Right atrium auricular region (tissue), 2 donors: ENCODE results near the gene EFCC1. TPM values are rescaled to one million over a fixed set of nuclear protein-coding genes. Genes with fewer than 3 reads are reported as not detected.

Experiments
- DNase-seq: peaks from one replicate; pipeline ENCODE4 v3.0.0-alpha.2; 2019; ENCODE audit warnings: low spot score
- H3K27ac ChIP-seq, 2 donors: fragments of 200-600 bp; sonication (generic); 1 replicate in 1 of 2; 2 replicates in 1 of 2; pipeline ENCODE4 v1.5.1; 2016 to 2019
- H3K27me3 ChIP-seq, 2 donors: fragments of 200-600 bp; sonication (generic); one replicate each; pipeline versions ENCODE4 v1.5.1 to v1.6.0; 2017 to 2019
- H3K36me3 ChIP-seq: fragments of 200-600 bp; sonication (generic); one replicate; pipeline ENCODE4 v1.5.1; 2016
- H3K4me1 ChIP-seq, 2 donors: fragments of 200-600 bp; sonication (generic); one replicate each; pipeline versions ENCODE4 v1.5.1 to v1.6.0; 2017 to 2019
- H3K4me3 ChIP-seq, 2 donors: fragments of 200-600 bp; sonication (generic); 1 replicate in 1 of 2; 2 replicates in 1 of 2; pipeline ENCODE4 v1.5.1; 2017 to 2019; ENCODE audit warnings: mild to moderate bottlenecking in 1 of 2, moderate library complexity in 1 of 2
- H3K9me3 ChIP-seq, 2 donors: fragments of 200-600 bp; sonication (generic); one replicate each; pipeline ENCODE4 v1.5.1; 2019
- total RNA-seq, 2 donors: library from RNA; depleted of rRNA; stranded (reverse); fragments of >200 nt; gene quantifications; one replicate each; pipeline ENCODE4 v1.1.0, GENCODE V29; 2016
- TF ChIP-seq, protein P1 (sequence below), 2 donors: fragments of 200-600 bp; sonication (generic); IDR thresholded peaks; one replicate each; pipeline ENCODE4 v1.5.1; 2019; ENCODE audit warnings: antibody characterized with exemption in 2 of 2

The EFCC1 gene
- total RNA-seq, 2 donors from 2014 or later: 1.2 to 1.5 TPM

DNA sequence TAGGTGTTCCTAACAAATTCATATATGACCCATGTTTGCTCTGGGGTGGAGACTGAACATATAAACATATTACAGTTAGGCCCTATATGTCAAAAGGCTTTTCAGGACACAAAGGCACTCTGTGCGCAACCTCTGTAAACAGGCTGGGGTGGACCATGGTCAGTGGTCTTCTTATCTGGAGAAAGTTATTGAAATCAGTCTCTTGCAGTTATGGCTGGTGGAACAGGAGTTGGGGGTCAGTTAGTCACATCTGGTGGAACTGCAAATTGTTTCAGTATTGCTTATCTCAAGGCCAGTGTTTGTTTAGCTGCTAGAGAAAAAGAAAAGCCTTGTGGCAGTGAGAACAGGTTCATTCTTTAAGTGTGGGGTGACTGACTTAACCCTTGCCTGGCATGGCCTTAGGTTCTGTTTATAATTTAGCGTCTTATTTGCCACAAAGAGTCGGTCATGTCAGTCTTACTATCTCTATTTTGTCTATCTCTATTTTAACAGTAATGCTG lies 53.6 kb downstream of the EFCC1 start:
- Histone ChIP-seq H3K4me3 (no peak overlapping the region), H3K4me1 (peaks cover 0 to 35% of the 10 kb centered on the region in 2 donors), H3K27ac (no peak overlapping the region), H3K9me3 (no peaks in the 10 kb centered on the region), H3K27me3 (no peaks in the 10 kb centered on the region), H3K36me3 (no peaks in the 10 kb centered on the region)
- no peak for DNase-seq
- TF ChIP-seq, protein P1, sequence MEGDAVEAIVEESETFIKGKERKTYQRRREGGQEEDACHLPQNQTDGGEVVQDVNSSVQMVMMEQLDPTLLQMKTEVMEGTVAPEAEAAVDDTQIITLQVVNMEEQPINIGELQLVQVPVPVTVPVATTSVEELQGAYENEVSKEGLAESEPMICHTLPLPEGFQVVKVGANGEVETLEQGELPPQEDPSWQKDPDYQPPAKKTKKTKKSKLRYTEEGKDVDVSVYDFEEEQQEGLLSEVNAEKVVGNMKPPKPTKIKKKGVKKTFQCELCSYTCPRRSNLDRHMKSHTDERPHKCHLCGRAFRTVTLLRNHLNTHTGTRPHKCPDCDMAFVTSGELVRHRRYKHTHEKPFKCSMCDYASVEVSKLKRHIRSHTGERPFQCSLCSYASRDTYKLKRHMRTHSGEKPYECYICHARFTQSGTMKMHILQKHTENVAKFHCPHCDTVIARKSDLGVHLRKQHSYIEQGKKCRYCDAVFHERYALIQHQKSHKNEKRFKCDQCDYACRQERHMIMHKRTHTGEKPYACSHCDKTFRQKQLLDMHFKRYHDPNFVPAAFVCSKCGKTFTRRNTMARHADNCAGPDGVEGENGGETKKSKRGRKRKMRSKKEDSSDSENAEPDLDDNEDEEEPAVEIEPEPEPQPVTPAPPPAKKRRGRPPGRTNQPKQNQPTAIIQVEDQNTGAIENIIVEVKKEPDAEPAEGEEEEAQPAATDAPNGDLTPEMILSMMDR (IDR thresholded peaks at IDR 0.05): no peak

GRCh38 chr3:129056451-129057173 lies 55.5 kb downstream of the EFCC1 start:
- Histone ChIP-seq H3K27ac (no peak overlapping the region), H3K4me3 (no peak overlapping the region), H3K9me3 (no peaks in the 10 kb centered on the region), H3K36me3 (no peaks in the 10 kb centered on the region), H3K4me1 (peaks cover 0 to 25% of the 10 kb centered on the region in 2 donors), H3K27me3 (no peaks in the 10 kb centered on the region)
- no peak for DNase-seq
- TF ChIP-seq, protein P1 (IDR thresholded peaks at IDR 0.05): no peak

DNA sequence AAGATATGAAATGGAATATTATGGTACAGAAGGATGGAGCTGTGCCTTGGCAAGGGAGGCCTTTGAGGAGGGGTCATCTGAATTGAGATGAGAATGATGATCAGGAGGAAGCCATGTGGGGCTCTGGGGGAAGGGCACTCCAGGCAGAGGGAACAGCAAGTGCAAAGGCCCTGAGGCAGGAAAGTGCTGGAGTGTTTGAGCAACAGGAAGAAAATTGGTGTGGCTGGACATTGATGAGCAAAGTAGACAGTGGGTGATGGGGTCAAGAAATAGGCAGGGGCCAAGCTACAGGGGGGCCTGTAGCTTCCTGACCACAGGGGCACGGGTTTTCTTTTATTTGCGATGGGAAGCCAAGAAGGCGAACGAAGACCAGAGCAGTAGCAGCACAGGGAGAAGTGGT lies 56.1 kb downstream of the EFCC1 start:
- no peak for DNase-seq
- H3K36me3 ChIP-seq: no peaks in the 10 kb centered on the region
- H3K27me3 ChIP-seq: no peaks in the 10 kb centered on the region
- H3K27ac ChIP-seq: no peak overlapping the region
- H3K4me3 ChIP-seq: no peak overlapping the region
- H3K9me3 ChIP-seq: no peaks in the 10 kb centered on the region
- peaks cover 0 to 18% of the 10 kb centered on the region in 2 donors for H3K4me1 ChIP-seq
- TF ChIP-seq, protein P1 (IDR thresholded peaks at IDR 0.05): no peak

- no peak for DNase-seq
- H3K27ac ChIP-seq: no peak overlapping the region
- H3K9me3 ChIP-seq: no peaks in the 10 kb centered on the region
- no peak overlapping the region for H3K4me3 ChIP-seq
- TF ChIP-seq, protein P1 (IDR thresholded peaks at IDR 0.05): no peak
- peaks cover 0 to 6% of the 10 kb centered on the region in 2 donors for H3K4me1 ChIP-seq
- H3K36me3 ChIP-seq: no peaks in the 10 kb centered on the region
- no peaks in the 10 kb centered on the region for H3K27me3 ChIP-seq
Measured at GRCh38 chr3:129058441-129059200, 57.5 kb downstream of the EFCC1 start.

GRCh38 chr3:129059311-129059958 lies 58.3 kb downstream of the EFCC1 start:
- Histone ChIP-seq H3K27ac (no peak overlapping the region), H3K36me3 (no peaks in the 10 kb centered on the region)
- DNase-seq: no peak

More at GRCh38 chr3:129059311-129059958, 58.3 kb downstream of the EFCC1 start:
- H3K4me1 ChIP-seq: no peaks in the 10 kb centered on the region
- no peaks in the 10 kb centered on the region for H3K9me3 ChIP-seq
- no peak overlapping the region for H3K4me3 ChIP-seq
- TF ChIP-seq, protein P1 (IDR thresholded peaks at IDR 0.05): no peak
- no peaks in the 10 kb centered on the region for H3K27me3 ChIP-seq
